ENCODE measurements around the gene GAK.

GAK gene

DNA sequence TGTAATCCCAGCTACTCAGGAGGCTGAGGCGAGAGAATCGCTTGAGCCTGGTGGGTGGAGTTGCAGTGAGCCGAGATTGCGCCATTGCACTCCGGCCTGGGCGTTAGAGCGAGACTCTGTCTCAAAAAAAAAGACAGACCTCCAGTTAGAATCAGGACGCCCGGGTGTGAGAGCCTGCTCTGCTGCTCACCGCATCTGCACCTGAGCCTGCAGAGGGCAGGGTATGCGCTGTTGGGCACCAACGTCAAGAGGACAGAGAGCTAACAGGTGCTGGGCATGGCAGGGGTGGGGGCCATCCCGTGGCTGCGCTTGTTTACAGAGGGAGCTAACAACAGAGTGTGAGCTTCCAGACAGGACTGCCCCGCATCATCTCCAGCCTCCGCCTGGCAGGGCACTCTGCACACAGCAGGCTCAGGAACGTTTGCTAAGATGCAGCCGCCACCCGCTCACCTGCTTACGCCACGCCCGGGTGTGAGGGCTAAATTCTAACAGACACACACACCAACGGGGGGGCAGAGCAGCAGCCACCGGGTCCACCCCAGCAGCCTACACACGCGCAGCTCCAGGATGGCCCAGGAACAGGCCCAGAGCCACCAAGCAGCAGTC, 56.2 kb downstream of the GAK start:
- Histone ChIP-seq H3K4me3 (no peak overlapping the region), H3K27ac (no peak overlapping the region)
- TF ChIP-seq, protein P1, sequence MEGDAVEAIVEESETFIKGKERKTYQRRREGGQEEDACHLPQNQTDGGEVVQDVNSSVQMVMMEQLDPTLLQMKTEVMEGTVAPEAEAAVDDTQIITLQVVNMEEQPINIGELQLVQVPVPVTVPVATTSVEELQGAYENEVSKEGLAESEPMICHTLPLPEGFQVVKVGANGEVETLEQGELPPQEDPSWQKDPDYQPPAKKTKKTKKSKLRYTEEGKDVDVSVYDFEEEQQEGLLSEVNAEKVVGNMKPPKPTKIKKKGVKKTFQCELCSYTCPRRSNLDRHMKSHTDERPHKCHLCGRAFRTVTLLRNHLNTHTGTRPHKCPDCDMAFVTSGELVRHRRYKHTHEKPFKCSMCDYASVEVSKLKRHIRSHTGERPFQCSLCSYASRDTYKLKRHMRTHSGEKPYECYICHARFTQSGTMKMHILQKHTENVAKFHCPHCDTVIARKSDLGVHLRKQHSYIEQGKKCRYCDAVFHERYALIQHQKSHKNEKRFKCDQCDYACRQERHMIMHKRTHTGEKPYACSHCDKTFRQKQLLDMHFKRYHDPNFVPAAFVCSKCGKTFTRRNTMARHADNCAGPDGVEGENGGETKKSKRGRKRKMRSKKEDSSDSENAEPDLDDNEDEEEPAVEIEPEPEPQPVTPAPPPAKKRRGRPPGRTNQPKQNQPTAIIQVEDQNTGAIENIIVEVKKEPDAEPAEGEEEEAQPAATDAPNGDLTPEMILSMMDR (IDR thresholded peaks at IDR 0.05) = no peak
- DNase-seq (ENCODE audit: low spot score) = no peak

GRCh38 chr4:874971-875817, 56.9 kb downstream of the GAK start:
- TF ChIP-seq, protein P1 (IDR thresholded peaks at IDR 0.05) = no peak
- no peak overlapping the region for H3K27ac ChIP-seq
- DNase-seq (ENCODE audit: low spot score) = no peak
- H3K4me3 ChIP-seq = no peak overlapping the region

DNA sequence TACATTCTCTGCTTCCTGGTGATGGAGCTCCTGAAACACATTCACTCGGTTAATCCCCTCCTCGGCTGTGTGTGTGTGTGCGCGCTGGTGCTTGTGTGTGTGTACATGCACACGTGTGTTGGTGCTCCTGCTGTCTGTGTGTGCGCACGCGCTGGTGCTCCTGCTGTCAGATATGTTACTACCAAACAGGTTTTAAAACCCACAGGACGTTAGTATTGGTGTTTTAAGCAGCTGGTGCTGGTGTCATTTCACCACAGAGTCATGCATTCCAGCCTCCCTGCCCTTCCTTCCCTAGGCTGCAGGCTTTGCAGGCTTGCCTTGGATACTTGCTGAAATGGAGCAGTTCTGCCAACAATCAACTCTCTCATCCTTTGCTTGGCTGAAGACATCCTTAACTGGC, 58.1 kb downstream of the GAK start:
- TF ChIP-seq, protein P1 (IDR thresholded peaks at IDR 0.05) = no peak

DNA sequence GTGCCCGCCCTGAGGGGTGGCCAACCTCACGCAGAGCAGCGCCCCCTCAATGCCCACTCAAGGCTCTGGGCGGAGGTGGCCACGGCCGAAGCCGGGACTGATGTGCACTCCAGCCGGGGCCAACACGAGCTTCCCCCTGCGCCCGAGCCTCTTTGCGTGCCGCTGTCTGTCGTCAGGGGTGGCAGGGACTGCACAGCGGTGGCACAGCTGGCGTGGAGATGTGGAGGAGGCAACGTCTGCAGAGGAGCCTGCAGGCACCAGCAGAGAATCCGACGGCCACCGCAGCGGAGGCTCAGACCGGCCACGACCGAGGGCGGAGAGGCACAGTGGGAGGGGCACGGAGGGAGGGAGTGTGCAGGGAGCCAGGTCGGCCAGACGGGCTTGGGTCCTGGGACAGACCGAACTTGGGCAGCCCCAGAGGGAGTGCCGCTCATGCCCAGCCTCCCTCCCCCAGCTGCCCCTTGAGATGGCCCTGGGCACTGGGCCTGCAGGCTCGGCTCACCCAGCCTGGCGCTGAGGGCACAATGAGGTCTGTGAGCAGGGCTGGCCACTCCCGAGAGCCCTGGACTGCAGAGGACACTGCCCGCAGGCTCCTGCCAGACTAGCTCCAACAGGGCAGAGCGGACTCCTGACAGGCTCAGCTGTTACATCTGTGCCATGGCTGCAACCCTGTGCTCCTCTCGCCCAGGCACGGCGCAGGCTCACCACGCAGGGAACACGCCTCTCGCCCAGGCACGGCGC, 59.7 kb downstream of the GAK start:
- no peak for DNase-seq (ENCODE audit: low spot score)

More for the DNA sequence above, 58.1 kb downstream of the GAK start:
- no peak overlapping the region for H3K27ac ChIP-seq
- H3K4me3 ChIP-seq = no peak overlapping the region
- no peak for DNase-seq (ENCODE audit: low spot score)

GRCh38 chr4:871484-871883, 60.6 kb downstream of the GAK start:
- H3K4me3 ChIP-seq = no peak overlapping the region
- TF ChIP-seq, protein P1 (IDR thresholded peaks at IDR 0.05) = no peak
- H3K27ac ChIP-seq = no peak overlapping the region
- DNase-seq (ENCODE audit: low spot score) = no peak

More for the DNA sequence above, 59.7 kb downstream of the GAK start:
- Histone ChIP-seq H3K4me3 (no peak overlapping the region), H3K27ac (no peak overlapping the region)
- TF ChIP-seq, protein P1 (IDR thresholded peaks at IDR 0.05) = no peak

DNA sequence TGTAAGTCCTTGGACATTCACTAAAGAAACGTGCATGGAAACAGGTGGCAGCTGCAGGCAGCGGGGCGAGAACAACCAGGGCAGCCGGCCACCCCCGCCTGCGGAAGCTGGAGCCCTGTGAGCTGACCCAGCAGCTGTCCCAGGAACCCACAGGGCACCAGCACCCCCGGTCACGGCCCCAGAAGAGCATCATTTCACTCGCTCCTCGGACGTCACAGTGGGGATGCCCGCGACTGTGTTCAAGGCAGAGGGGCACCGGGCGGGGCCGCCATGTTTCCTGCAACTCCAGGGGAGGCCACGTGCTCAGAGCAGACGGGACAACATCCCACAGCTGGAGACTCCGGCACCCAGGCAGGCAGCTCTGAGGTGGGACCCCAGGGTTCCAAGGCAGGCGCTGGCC, 61.2 kb downstream of the GAK start:
- DNase-seq (ENCODE audit: low spot score) = no peak
- TF ChIP-seq, protein P1 (IDR thresholded peaks at IDR 0.05) = no peak
- Histone ChIP-seq H3K4me3 (no peak overlapping the region), H3K27ac (no peak overlapping the region)
